Neural crest cell (in vitro differentiated cells): ENCODE measurements around the gene CLNK. TPM values are rescaled to one million over a fixed set of nuclear protein-coding genes. Genes with fewer than 3 reads are reported as not detected.

ENCODE experiments used
- DNase-seq: peaks from one replicate; pipeline ENCODE4 v3.0.0; 2021; ENCODE audit warnings: low read depth, mixed read lengths, low spot score
- H3K27ac Mint-ChIP-seq: one replicate; pipeline ENCODE4 v1.8.0; 2021; ENCODE audit warnings: mild to moderate bottlenecking, mixed read lengths; ENCODE audit not compliant: unreplicated experiment
- H3K27me3 Mint-ChIP-seq: 2 replicates; pipeline ENCODE4 v1.8.0; 2021; ENCODE audit warnings: low read depth, mild to moderate bottlenecking, mixed read lengths
- H3K36me3 Mint-ChIP-seq: 2 replicates; pipeline ENCODE4 v1.8.0; 2021; ENCODE audit warnings: low read depth, mild to moderate bottlenecking, mixed read lengths
- H3K4me1 Mint-ChIP-seq: 2 replicates; pipeline ENCODE4 v1.8.0; 2021; ENCODE audit warnings: mixed read lengths
- H3K4me3 Mint-ChIP-seq: one replicate; pipeline ENCODE4 v1.8.0; 2021; ENCODE audit warnings: mild to moderate bottlenecking, mixed read lengths
- H3K9me3 Mint-ChIP-seq: 2 replicates; pipeline ENCODE4 v1.8.0; 2021; ENCODE audit warnings: mixed read lengths
- CTCF ChIP-seq: fragments of 200-600 bp; sonication (generic); conservative IDR thresholded peaks from 2 replicates; pipeline ENCODE4 v1.5.0; 2021; ENCODE audit warnings: antibody characterized with exemption, mild to moderate bottlenecking
- total RNA-seq: library from RNA; stranded (reverse); gene quantifications from 2 replicates; pipeline ENCODE4 v1.2.1, GENCODE V29; 2021

CLNK gene
- total RNA-seq, 1 donor from 2014 or later, result not detected

- peaks cover 6% of the 10 kb centered on the region for H3K36me3 Mint-ChIP-seq
- no peak for TF ChIP-seq CTCF
- peaks cover 3% of the 10 kb centered on the region for H3K27me3 Mint-ChIP-seq
- no peak overlapping the region for H3K4me3 Mint-ChIP-seq
- DNase-seq, result no peak
- H3K4me1 Mint-ChIP-seq, result peaks cover 3% of the 10 kb centered on the region
- no peak overlapping the region for H3K27ac Mint-ChIP-seq
- H3K9me3 Mint-ChIP-seq, result peaks cover 14% of the 10 kb centered on the region
Measured at GRCh38 chr4:10715135-10715534, 30.6 kb upstream of the CLNK start.

GRCh38 chr4:10713591-10713990 is 29.0 kb upstream of the CLNK start:
- no peak for DNase-seq
- H3K27ac Mint-ChIP-seq, result no peak overlapping the region
- peaks cover 3% of the 10 kb centered on the region for H3K4me1 Mint-ChIP-seq
- no peak for TF ChIP-seq CTCF
- no peak overlapping the region for H3K4me3 Mint-ChIP-seq
- H3K27me3 Mint-ChIP-seq, result peaks cover 3% of the 10 kb centered on the region
- peaks cover 11% of the 10 kb centered on the region for H3K9me3 Mint-ChIP-seq
- peaks cover 7% of the 10 kb centered on the region for H3K36me3 Mint-ChIP-seq

- TF ChIP-seq CTCF, result no peak
- no peaks in the 10 kb centered on the region for H3K4me1 Mint-ChIP-seq
- H3K27ac Mint-ChIP-seq, result no peak overlapping the region
- no peak for DNase-seq
- no peaks in the 10 kb centered on the region for H3K27me3 Mint-ChIP-seq
- no peak overlapping the region for H3K4me3 Mint-ChIP-seq
- peaks cover 2% of the 10 kb centered on the region for H3K36me3 Mint-ChIP-seq
- H3K9me3 Mint-ChIP-seq, result peaks cover 4% of the 10 kb centered on the region
Measured at GRCh38 chr4:10706236-10706635, 21.7 kb upstream of the CLNK start.

- peaks cover 2% of the 10 kb centered on the region for H3K36me3 Mint-ChIP-seq
- no peak for TF ChIP-seq CTCF
- H3K9me3 Mint-ChIP-seq, result peaks cover 4% of the 10 kb centered on the region
- H3K4me1 Mint-ChIP-seq, result no peaks in the 10 kb centered on the region
- no peak for DNase-seq
- no peak overlapping the region for H3K27ac Mint-ChIP-seq
- no peak overlapping the region for H3K4me3 Mint-ChIP-seq
- no peaks in the 10 kb centered on the region for H3K27me3 Mint-ChIP-seq
Measured at GRCh38 chr4:10704430-10704810, 19.9 kb upstream of the CLNK start.

- Mint-ChIP-seq H3K4me1 (no peaks in the 10 kb centered on the region), H3K9me3 (peaks cover 7% of the 10 kb centered on the region), H3K36me3 (peaks cover 2% of the 10 kb centered on the region), H3K27me3 (no peaks in the 10 kb centered on the region), H3K27ac (no peak overlapping the region), H3K4me3 (no peak overlapping the region)
- DNase-seq, result no peak
- no peak for TF ChIP-seq CTCF
Measured at GRCh38 chr4:10703766-10704429, 19.3 kb upstream of the CLNK start.
